Esophagus muscularis mucosa (tissue), 4 donors: ENCODE measurements around the gene VWDE. TPM values are rescaled to one million over a fixed set of nuclear protein-coding genes. Genes with fewer than 3 reads are reported as not detected.

Source experiments
- DNase-seq: peaks from one replicate; pipeline ENCODE4 v3.0.0-alpha.2; 2017; ENCODE audit errors: extremely low spot score
- H3K27ac ChIP-seq, 4 donors: fragments of 200-600 bp; sonication (generic); replicated peaks in 1 of 4; 1 replicate in 3 of 4; 2 replicates in 1 of 4; pipeline ENCODE4 v1.5.1; 2016 to 2019; ENCODE audit warnings: mild to moderate bottlenecking in 1 of 4
- H3K27me3 ChIP-seq, 4 donors: fragments of 200-600 bp; sonication (generic); one replicate each; pipeline versions ENCODE4 v1.5.1 to v1.6.0; 2016 to 2019
- H3K36me3 ChIP-seq, 4 donors: fragments of 200-600 bp; sonication (generic); one replicate each; pipeline ENCODE4 v1.5.1; 2016 to 2019
- H3K4me1 ChIP-seq, 4 donors: fragments of 200-600 bp; sonication (generic); one replicate each; pipeline ENCODE4 v1.5.1; 2016 to 2019
- H3K4me3 ChIP-seq, 4 donors: fragments of 200-600 bp; sonication (generic); 1 replicate in 2 of 4; 2 replicates in 2 of 4; pipeline ENCODE4 v1.5.1; 2016 to 2019; ENCODE audit warnings: mild to moderate bottlenecking in 4 of 4, moderate library complexity in 1 of 4
- H3K9me3 ChIP-seq, 4 donors: fragments of 200-600 bp; sonication (generic); 1 replicate in 3 of 4; 2 replicates in 1 of 4; pipeline ENCODE4 v1.5.1; 2016 to 2019
- CTCF ChIP-seq, 3 experiments: fragments of 200-600 bp in 2 of 3; fragments of 450-650 bp in 1 of 3; sonication (generic) in 2 of 3; IDR thresholded peaks; one replicate each; pipeline ENCODE4 v1.5.1; 2017 to 2019; ENCODE audit warnings: antibody characterized with exemption in 3 of 3, mild to moderate bottlenecking in 2 of 3, moderate library complexity in 1 of 3
- EP300 ChIP-seq: sonication (generic); formaldehyde crosslinking; IDR thresholded peaks from one replicate; pipeline ENCODE4 v1.6.1; 2017; ENCODE audit warnings: antibody characterized with exemption
- POLR2A ChIP-seq: fragments of 450-650 bp; IDR thresholded peaks from one replicate; pipeline ENCODE4 v1.6.1; 2017; ENCODE audit warnings: antibody characterized with exemption, moderate library complexity, mild to moderate bottlenecking, low read depth
- POLR2AphosphoS5 ChIP-seq, 2 donors: sonication (generic); formaldehyde crosslinking; IDR thresholded peaks; one replicate each; pipeline ENCODE4 v1.6.1; 2017; ENCODE audit warnings: antibody characterized with exemption in 2 of 2
- WGBS: methylation state at CpG from one replicate; pipeline ENCODE4 v1.1.5; 2018; 5-methylcytosine and 5-hydroxymethylcytosine counted together
- intact Hi-C: fragments of 100-400 bp; cut with DNase I; formaldehyde crosslinking; loops from one replicate; pipeline ENCODE4 v1.15.1; 2023
- total RNA-seq, 4 donors: library from RNA; depleted of rRNA; stranded (reverse); fragments of >200 nt; gene quantifications; one replicate each; pipeline versions ENCODE4 v1.1.0 to v1.2.1, GENCODE V29; 2016

The VWDE gene
- total RNA-seq, 4 donors from 2014 or later, result not detected

GRCh38 chr7:12369072-12369471 is 34.6 kb downstream of the VWDE start:
- intact Hi-C loops, result no loop called here
- no peaks in the 10 kb centered on the region for H3K36me3 ChIP-seq
- TF ChIP-seq POLR2A, result no peak
- TF ChIP-seq POLR2AphosphoS5 (IDR thresholded peaks at IDR 0.05), result no peak
- TF ChIP-seq CTCF (IDR thresholded peaks at IDR 0.05), result no peak
- no peak for TF ChIP-seq EP300
- DNase-seq, result no peak
- no peak overlapping the region for H3K4me3 ChIP-seq
- H3K27ac ChIP-seq, result no peak overlapping the region
- H3K27me3 ChIP-seq, result no peaks in the 10 kb centered on the region
- H3K9me3 ChIP-seq, result no peaks in the 10 kb centered on the region
- no peaks in the 10 kb centered on the region for H3K4me1 ChIP-seq

- Histone ChIP-seq H3K36me3 (no peaks in the 10 kb centered on the region), H3K27me3 (no peaks in the 10 kb centered on the region), H3K27ac (no peak overlapping the region), H3K9me3 (no peaks in the 10 kb centered on the region), H3K4me1 (no peaks in the 10 kb centered on the region), H3K4me3 (no peak overlapping the region)
- 38% methylated on average over 2 of the region's 2 CpGs for WGBS
- DNase-seq, result no peak
- TF ChIP-seq POLR2A (no peak), CTCF (IDR thresholded peaks at IDR 0.05) (no peak), POLR2AphosphoS5 (IDR thresholded peaks at IDR 0.05) (no peak), EP300 (no peak)
- intact Hi-C loops, result no loop called here
Observed at GRCh38 chr7:12360948-12361347, 42.7 kb downstream of the VWDE start.

GRCh38 chr7:12358694-12359093 is 45.0 kb downstream of the VWDE start:
- intact Hi-C loops, result no loop called here
- Histone ChIP-seq H3K4me3 (no peak overlapping the region), H3K4me1 (no peaks in the 10 kb centered on the region), H3K27ac (no peak overlapping the region), H3K36me3 (no peaks in the 10 kb centered on the region), H3K9me3 (no peaks in the 10 kb centered on the region), H3K27me3 (no peaks in the 10 kb centered on the region)
- DNase-seq, result no peak
- TF ChIP-seq POLR2AphosphoS5 (IDR thresholded peaks at IDR 0.05) (no peak), CTCF (IDR thresholded peaks at IDR 0.05) (no peak), POLR2A (no peak), EP300 (no peak)

GRCh38 chr7:12357508-12357907 is 46.2 kb downstream of the VWDE start:
- no peaks in the 10 kb centered on the region for H3K36me3 ChIP-seq
- no peak overlapping the region for H3K27ac ChIP-seq
- DNase-seq, result no peak
- 67% methylated on average over 1 of the region's 1 CpG for WGBS
- H3K4me1 ChIP-seq, result no peaks in the 10 kb centered on the region
- H3K27me3 ChIP-seq, result no peaks in the 10 kb centered on the region
- H3K4me3 ChIP-seq, result no peak overlapping the region
- no peaks in the 10 kb centered on the region for H3K9me3 ChIP-seq
- intact Hi-C loops, result no loop called here
- TF ChIP-seq CTCF (IDR thresholded peaks at IDR 0.05) (no peak), POLR2AphosphoS5 (IDR thresholded peaks at IDR 0.05) (no peak), POLR2A (no peak)

- peaks cover 0 to 6% (median 0%) of the 10 kb centered on the region in 4 donors for H3K9me3 ChIP-seq
- no peaks in the 10 kb centered on the region for H3K27me3 ChIP-seq
- no peaks in the 10 kb centered on the region for H3K36me3 ChIP-seq
- H3K4me3 ChIP-seq, result no peak overlapping the region
- 78% methylated on average over 4 of the region's 4 CpGs for WGBS
- intact Hi-C loops, result no loop called here
- no peaks in the 10 kb centered on the region for H3K4me1 ChIP-seq
- DNase-seq, result no peak
- H3K27ac ChIP-seq, result no peak overlapping the region
- TF ChIP-seq CTCF (IDR thresholded peaks at IDR 0.05) (no peak), POLR2AphosphoS5 (IDR thresholded peaks at IDR 0.05) (no peak), EP300 (no peak), POLR2A (no peak)
Observed at GRCh38 chr7:12351843-12352242, 51.8 kb downstream of the VWDE start.
